Stomach (tissue), 4 donors: ENCODE results near the gene FASTKD1.

Source experiments
- EP300 ChIP-seq: sonication (generic); formaldehyde crosslinking; IDR thresholded peaks from one replicate; pipeline ENCODE4 v1.6.1; 2017; ENCODE audit warnings: antibody characterized with exemption
- POLR2AphosphoS5 ChIP-seq, 3 donors: sonication (generic); formaldehyde crosslinking; IDR thresholded peaks; one replicate each; pipeline ENCODE4 v1.6.1; 2016; ENCODE audit warnings: antibody characterized with exemption in 3 of 3
- TF ChIP-seq, protein P1 (sequence below), 7 experiments: fragments of 450-650 bp in 4 of 7; fragments of 200-600 bp in 3 of 7; sonication (generic) in 3 of 7; IDR thresholded peaks; one replicate each; pipeline ENCODE4 v1.5.1; 2016 to 2019; ENCODE audit warnings: antibody characterized with exemption in 7 of 7, control low read depth in 2 of 7, mild to moderate bottlenecking in 1 of 7

DNA sequence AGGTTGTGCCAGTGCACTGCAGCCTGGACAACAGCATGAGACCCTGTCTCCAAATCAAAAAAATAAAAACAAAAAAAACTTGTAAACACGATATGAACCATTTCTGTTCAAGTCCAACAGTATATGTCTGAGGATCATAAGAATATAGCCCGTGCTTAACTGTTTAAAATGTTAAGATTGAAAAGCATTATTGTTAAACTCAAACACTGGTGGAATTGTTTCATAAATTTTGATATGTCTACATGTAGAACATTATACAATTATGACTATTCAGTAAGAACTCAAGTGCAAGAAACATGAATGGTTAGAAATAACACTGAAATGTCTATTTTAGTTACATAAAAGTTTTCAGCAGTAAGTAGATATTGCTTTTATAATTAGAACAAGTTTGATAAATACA lies 40.2 kb upstream of the FASTKD1 start:
- TF ChIP-seq EP300 (no peak), POLR2AphosphoS5 (IDR thresholded peaks at IDR 0.05) (no peak)
- TF ChIP-seq, protein P1, sequence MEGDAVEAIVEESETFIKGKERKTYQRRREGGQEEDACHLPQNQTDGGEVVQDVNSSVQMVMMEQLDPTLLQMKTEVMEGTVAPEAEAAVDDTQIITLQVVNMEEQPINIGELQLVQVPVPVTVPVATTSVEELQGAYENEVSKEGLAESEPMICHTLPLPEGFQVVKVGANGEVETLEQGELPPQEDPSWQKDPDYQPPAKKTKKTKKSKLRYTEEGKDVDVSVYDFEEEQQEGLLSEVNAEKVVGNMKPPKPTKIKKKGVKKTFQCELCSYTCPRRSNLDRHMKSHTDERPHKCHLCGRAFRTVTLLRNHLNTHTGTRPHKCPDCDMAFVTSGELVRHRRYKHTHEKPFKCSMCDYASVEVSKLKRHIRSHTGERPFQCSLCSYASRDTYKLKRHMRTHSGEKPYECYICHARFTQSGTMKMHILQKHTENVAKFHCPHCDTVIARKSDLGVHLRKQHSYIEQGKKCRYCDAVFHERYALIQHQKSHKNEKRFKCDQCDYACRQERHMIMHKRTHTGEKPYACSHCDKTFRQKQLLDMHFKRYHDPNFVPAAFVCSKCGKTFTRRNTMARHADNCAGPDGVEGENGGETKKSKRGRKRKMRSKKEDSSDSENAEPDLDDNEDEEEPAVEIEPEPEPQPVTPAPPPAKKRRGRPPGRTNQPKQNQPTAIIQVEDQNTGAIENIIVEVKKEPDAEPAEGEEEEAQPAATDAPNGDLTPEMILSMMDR (IDR thresholded peaks at IDR 0.05), result no peak
